Skeletal muscle satellite cell (primary cell): Measurements from ENCODE around the gene FAM227B.

Source experiments
- H3K27me3 ChIP-seq: 2 replicates; pipeline ENCODE4 v1.7.0; 2013; ENCODE audit warnings: low read length; ENCODE audit not compliant: control insufficient read depth, insufficient read depth
- H3K36me3 ChIP-seq: 2 replicates; pipeline ENCODE4 v1.7.0; 2013; ENCODE audit warnings: mild to moderate bottlenecking, control low read depth, low read length; ENCODE audit not compliant: insufficient read depth
- H3K4me1 ChIP-seq: 2 replicates; pipeline ENCODE4 v1.7.0; 2013; ENCODE audit warnings: low read length; ENCODE audit not compliant: control insufficient read depth, insufficient read depth
- H3K4me2 ChIP-seq: 2 replicates; pipeline ENCODE4 v1.7.0; 2013; ENCODE audit warnings: mild to moderate bottlenecking, low read length
- H3K4me3 ChIP-seq: 2 replicates; pipeline ENCODE4 v1.7.0; 2013; ENCODE audit warnings: low read length
- H3K9ac ChIP-seq: 2 replicates; pipeline ENCODE4 v1.7.0; 2013; ENCODE audit warnings: mild to moderate bottlenecking, low read depth, low read length, moderate library complexity
- H3K9me3 ChIP-seq: replicated peaks from 2 replicates; pipeline ENCODE4 v1.7.0; 2013; ENCODE audit warnings: mild to moderate bottlenecking, control low read depth, low read length

Gene FAM227B

GRCh38 chr15:49343546-49343945 lies 277.1 kb downstream of the FAM227B start:
- no peak overlapping the region for H3K9ac ChIP-seq
- no peaks in the 10 kb centered on the region for H3K36me3 ChIP-seq

GRCh38 chr15:49339656-49340055 lies 281.0 kb downstream of the FAM227B start:
- no peak overlapping the region for H3K4me3 ChIP-seq
- H3K4me1 ChIP-seq: no peaks in the 10 kb centered on the region
- no peaks in the 10 kb centered on the region for H3K27me3 ChIP-seq
- no peaks in the 10 kb centered on the region for H3K9me3 ChIP-seq
- no peak overlapping the region for H3K4me2 ChIP-seq
- no peaks in the 10 kb centered on the region for H3K36me3 ChIP-seq
- no peak overlapping the region for H3K9ac ChIP-seq

More at GRCh38 chr15:49343546-49343945, 277.1 kb downstream of the FAM227B start:
- no peaks in the 10 kb centered on the region for H3K27me3 ChIP-seq
- no peaks in the 10 kb centered on the region for H3K4me1 ChIP-seq
- no peak overlapping the region for H3K4me2 ChIP-seq
- no peak overlapping the region for H3K4me3 ChIP-seq
- H3K9me3 ChIP-seq: no peaks in the 10 kb centered on the region

- Histone ChIP-seq H3K4me1 (no peaks in the 10 kb centered on the region), H3K36me3 (peaks cover 4% of the 10 kb centered on the region), H3K4me2 (no peak overlapping the region), H3K27me3 (no peaks in the 10 kb centered on the region), H3K9me3 (no peaks in the 10 kb centered on the region), H3K9ac (no peak overlapping the region), H3K4me3 (no peak overlapping the region)
Observed at GRCh38 chr15:49331951-49332350, 288.7 kb downstream of the FAM227B start.

- H3K4me1 ChIP-seq: no peaks in the 10 kb centered on the region
- no peak overlapping the region for H3K4me3 ChIP-seq
- H3K27me3 ChIP-seq: no peaks in the 10 kb centered on the region
- H3K4me2 ChIP-seq: no peak overlapping the region
- H3K36me3 ChIP-seq: peaks cover 4% of the 10 kb centered on the region
- no peak overlapping the region for H3K9ac ChIP-seq
- no peaks in the 10 kb centered on the region for H3K9me3 ChIP-seq
Observed at GRCh38 chr15:49331442-49331841, 289.2 kb downstream of the FAM227B start.

- Histone ChIP-seq H3K9me3 (no peaks in the 10 kb centered on the region), H3K4me3 (no peak overlapping the region), H3K9ac (no peak overlapping the region), H3K36me3 (peaks cover 4% of the 10 kb centered on the region), H3K27me3 (no peaks in the 10 kb centered on the region), H3K4me1 (no peaks in the 10 kb centered on the region), H3K4me2 (no peak overlapping the region)
Observed at GRCh38 chr15:49330166-49330565, 290.5 kb downstream of the FAM227B start.

- peaks cover 4% of the 10 kb centered on the region for H3K36me3 ChIP-seq
- no peaks in the 10 kb centered on the region for H3K27me3 ChIP-seq
- H3K4me1 ChIP-seq: no peaks in the 10 kb centered on the region
- no peak overlapping the region for H3K4me3 ChIP-seq
- H3K9ac ChIP-seq: no peak overlapping the region
- H3K4me2 ChIP-seq: no peak overlapping the region
- no peaks in the 10 kb centered on the region for H3K9me3 ChIP-seq
Observed at GRCh38 chr15:49328941-49329340, 291.7 kb downstream of the FAM227B start.

GRCh38 chr15:49327927-49328326 lies 292.7 kb downstream of the FAM227B start:
- H3K4me1 ChIP-seq: no peaks in the 10 kb centered on the region
- no peak overlapping the region for H3K9ac ChIP-seq
- no peaks in the 10 kb centered on the region for H3K27me3 ChIP-seq
- H3K4me2 ChIP-seq: no peak overlapping the region
- no peak overlapping the region for H3K4me3 ChIP-seq
- H3K9me3 ChIP-seq: no peaks in the 10 kb centered on the region
- H3K36me3 ChIP-seq: peaks cover 4% of the 10 kb centered on the region

GRCh38 chr15:49323207-49323606 lies 297.4 kb downstream of the FAM227B start:
- H3K4me1 ChIP-seq: no peaks in the 10 kb centered on the region
- no peaks in the 10 kb centered on the region for H3K27me3 ChIP-seq
- H3K36me3 ChIP-seq: peaks cover 13% of the 10 kb centered on the region

GRCh38 chr15:49320351-49320750 lies 300.3 kb downstream of the FAM227B start:
- H3K27me3 ChIP-seq: no peaks in the 10 kb centered on the region
- no peaks in the 10 kb centered on the region for H3K9me3 ChIP-seq
- no peaks in the 10 kb centered on the region for H3K4me1 ChIP-seq
- H3K4me3 ChIP-seq: no peak overlapping the region
- H3K9ac ChIP-seq: no peak overlapping the region
- no peak overlapping the region for H3K4me2 ChIP-seq
- peaks cover 13% of the 10 kb centered on the region for H3K36me3 ChIP-seq

More at GRCh38 chr15:49323207-49323606, 297.4 kb downstream of the FAM227B start:
- H3K4me3 ChIP-seq: no peak overlapping the region
- H3K9ac ChIP-seq: no peak overlapping the region
- H3K4me2 ChIP-seq: no peak overlapping the region
- no peaks in the 10 kb centered on the region for H3K9me3 ChIP-seq

GRCh38 chr15:49315391-49315823 lies 305.2 kb downstream of the FAM227B start:
- no peaks in the 10 kb centered on the region for H3K9me3 ChIP-seq
- no peak overlapping the region for H3K4me3 ChIP-seq
- no peak overlapping the region for H3K9ac ChIP-seq
- H3K36me3 ChIP-seq: peaks cover 11% of the 10 kb centered on the region
- H3K4me2 ChIP-seq: no peak overlapping the region
- H3K27me3 ChIP-seq: no peaks in the 10 kb centered on the region
- peaks cover 8% of the 10 kb centered on the region for H3K4me1 ChIP-seq

GRCh38 chr15:49314716-49315115 lies 305.9 kb downstream of the FAM227B start:
- H3K9me3 ChIP-seq: no peaks in the 10 kb centered on the region
- no peak overlapping the region for H3K4me2 ChIP-seq
- no peak overlapping the region for H3K4me3 ChIP-seq
- no peaks in the 10 kb centered on the region for H3K27me3 ChIP-seq
- H3K36me3 ChIP-seq: peaks cover 4% of the 10 kb centered on the region
- H3K9ac ChIP-seq: no peak overlapping the region
- peaks cover 8% of the 10 kb centered on the region for H3K4me1 ChIP-seq

GRCh38 chr15:49313650-49314049 lies 307.0 kb downstream of the FAM227B start:
- Histone ChIP-seq H3K4me1 (peaks cover 8% of the 10 kb centered on the region), H3K36me3 (no peaks in the 10 kb centered on the region), H3K9ac (no peak overlapping the region), H3K27me3 (no peaks in the 10 kb centered on the region), H3K4me3 (no peak overlapping the region), H3K4me2 (no peak overlapping the region), H3K9me3 (no peaks in the 10 kb centered on the region)
